GM21723 (cell line): ENCODE measurements around the gene HNRNPD.
A peak's percentile ranks its signal among the peaks of the same experiment; 100 is the strongest.
"Not testable (repeated sequence)": the region's sequence is repeated elsewhere in the genome, so short reads cannot be mapped to it uniquely, and the experiment has no call there.

Experiments used
- ATAC-seq: cut with Tn5 transposase; IDR thresholded peaks from one replicate; pipeline ENCODE4 v1.9.1; 2021; ENCODE audit warnings: mild to moderate bottlenecking, moderate library complexity; ENCODE audit not compliant: unreplicated experiment

Gene HNRNPD, protein sequence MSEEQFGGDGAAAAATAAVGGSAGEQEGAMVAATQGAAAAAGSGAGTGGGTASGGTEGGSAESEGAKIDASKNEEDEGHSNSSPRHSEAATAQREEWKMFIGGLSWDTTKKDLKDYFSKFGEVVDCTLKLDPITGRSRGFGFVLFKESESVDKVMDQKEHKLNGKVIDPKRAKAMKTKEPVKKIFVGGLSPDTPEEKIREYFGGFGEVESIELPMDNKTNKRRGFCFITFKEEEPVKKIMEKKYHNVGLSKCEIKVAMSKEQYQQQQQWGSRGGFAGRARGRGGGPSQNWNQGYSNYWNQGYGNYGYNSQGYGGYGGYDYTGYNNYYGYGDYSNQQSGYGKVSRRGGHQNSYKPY

DNA sequence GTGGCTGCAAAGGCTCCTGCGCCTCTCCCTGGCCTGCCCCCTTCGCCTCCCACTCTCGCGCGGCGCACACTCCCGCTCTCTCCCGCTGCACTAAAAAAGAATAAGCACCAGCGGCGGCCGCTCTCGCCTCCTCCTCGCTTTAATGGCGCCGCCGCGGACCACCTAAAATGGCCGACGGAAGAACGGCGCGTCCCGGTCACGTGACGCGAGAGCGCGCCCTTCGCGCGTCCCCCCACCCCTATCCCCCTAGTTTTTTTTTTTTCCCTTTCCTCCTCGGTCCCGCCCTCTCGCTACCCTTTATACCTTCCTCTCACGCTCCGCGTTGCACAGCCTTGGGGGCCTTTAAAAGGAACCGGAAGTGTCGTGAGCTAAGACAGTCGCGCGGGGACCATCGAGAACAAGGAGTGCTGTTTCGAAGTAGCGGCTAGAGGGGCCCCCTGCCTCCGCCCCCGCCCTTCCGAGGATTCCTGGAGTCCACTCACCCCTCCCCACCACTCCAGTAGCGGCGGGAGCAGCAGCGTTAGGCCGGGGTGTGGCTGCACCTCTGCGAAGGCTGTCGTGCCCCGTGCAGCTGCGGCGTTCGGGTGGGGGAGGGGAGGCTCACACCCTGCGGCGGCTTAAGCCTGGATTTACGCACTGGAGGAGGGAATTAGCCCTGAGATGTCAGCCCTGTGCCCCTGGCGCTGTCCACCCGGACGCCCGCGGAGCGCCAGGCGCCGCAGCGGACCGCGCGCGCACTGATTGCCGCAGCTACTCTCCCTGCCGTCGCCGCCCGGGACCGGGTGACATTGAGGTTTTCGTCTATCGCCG is at the start of gene HNRNPD:
Gene HNRNPD (minus strand): TSS at position 176 of the 810 bp plus-strand sequence. CDS start 313 bp downstream, outside the sequence.
- ATAC-seq, result peak; percentile 93

DNA sequence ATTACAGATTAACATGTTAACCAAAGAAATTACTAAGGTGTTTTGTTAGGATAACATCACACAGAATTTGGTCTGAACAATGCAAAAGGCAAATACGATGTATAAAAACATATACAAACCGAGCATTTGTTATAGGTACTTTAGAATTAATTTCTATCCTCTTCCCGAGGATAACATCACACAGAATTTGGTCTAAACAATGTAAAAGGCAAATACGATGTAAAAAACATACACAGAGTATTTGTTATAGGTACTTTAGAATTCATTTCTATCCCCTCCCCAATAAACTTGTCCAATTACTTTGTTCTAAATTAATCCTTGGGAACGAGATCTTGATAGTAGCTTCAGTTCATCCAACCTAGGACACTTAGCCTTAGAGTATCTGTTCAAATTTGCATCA is 48.8 kb upstream of the HNRNPD start:
- no peak for ATAC-seq

DNA sequence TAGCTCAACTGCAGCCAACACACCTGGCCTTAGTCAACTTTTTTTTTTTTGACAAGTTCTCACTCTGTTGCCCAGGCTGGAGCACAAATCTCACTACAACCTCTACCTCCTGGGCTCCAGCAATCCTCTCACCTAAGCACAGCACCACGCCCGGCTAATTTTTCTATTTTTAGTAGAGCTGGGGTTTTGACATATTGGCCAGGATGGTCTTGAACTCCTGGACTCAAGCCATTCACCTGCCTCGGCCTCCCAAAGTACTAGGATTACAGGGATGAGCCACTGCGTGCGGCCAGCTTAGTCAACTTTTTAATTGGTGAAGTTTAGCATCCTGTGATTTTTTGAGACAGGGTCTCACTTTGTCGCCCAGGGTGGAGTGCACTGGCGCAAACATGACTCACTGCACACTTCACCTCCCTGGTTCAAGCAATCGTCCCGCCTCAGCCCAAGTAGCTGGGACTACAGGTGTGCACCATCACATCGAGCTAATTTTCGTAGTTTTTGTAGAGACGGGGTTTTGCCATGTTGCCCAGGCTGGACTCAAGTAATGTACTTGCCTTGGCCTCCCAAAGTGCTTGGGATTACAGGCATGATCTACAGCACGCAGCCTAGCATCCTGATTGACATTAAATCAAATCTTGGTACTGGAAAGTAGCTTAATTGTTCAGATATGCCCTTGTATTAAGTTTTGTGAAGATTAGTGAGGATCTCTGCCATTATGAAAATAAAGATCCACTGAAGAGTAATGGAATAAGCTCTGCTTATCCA is 48.2 kb upstream of the HNRNPD start:
- no peak for ATAC-seq

DNA sequence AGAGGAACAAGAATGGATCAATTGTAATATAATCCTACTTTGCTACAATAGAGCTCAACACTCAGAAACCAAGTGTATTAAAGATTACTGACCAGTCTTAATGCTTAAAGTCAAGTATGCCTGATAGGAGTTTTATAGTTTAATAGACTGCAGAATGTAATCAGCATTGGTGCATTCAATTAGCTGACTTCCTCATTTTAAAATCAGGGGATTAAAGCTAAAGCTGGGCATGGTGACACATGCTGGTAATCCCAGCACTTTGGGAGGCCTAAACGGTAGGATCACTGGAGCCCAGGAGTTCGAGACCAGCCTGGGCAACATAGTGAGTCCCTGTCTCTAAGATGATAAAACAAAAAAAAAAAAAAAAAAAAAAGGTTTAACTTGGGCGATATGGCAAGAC is 45.7 kb upstream of the HNRNPD start:
- ATAC-seq, result no peak

DNA sequence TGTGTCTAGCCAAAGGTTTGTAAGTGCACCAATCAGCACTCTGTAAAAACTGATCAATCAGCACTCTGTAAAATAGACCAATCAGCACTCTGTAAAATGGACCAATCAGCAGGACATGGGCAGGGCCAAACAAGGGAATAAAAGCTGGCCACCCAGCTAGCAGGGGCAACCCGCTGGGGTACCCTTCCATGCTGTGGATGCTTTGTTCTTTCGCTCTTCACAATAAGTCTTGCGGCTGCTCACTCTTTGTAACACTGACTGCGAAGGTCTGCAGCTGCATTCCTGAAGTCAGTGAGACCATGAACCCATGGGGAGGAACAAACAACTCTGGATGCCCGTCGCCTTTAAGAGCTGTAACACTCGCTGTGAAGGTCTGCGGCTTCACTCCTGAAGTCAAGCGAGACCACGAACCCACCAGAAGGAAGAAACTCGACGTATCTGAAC is 42.2 kb upstream of the HNRNPD start:
- ATAC-seq, result no peak

DNA sequence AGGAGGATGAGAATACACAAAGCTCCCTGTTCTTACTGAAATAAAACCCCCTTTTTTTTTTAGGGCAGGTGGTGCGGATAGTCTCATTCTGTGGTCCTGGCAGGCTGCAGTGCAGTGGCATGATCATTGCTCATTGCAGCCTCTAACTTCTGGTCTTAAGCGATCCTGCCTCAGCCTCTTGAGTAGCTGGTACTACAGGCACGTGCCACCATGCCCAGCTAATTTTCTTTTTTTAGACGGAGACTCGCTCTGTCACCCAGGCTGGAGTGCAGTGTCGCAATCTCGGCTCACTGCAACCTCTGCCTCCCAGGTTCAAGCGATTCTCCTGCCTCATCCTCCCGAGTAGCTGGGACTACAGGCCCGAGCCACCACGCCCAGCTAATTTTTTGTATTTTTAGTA is 41.3 kb upstream of the HNRNPD start:
- ATAC-seq, result not testable (repeated sequence)

DNA sequence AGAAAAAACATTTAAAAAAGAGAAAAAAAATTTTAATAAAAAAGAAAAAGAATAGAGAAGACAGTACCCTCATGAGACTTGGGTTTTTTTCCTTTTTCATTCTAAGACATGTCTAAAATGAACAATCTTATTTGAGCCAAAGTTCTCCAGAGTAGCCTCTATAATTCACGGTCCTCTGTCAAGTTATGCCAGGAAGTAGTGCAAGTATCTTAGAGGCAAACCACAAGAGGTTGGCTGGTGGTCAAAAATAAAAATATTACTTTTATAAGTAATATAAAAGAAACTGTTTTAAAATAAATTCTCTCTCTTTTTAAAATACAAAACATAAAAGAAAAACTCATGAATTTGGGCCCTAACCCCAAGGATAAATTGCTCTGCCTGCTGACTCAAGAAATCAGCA is 29.9 kb upstream of the HNRNPD start:
- ATAC-seq, result no peak

DNA sequence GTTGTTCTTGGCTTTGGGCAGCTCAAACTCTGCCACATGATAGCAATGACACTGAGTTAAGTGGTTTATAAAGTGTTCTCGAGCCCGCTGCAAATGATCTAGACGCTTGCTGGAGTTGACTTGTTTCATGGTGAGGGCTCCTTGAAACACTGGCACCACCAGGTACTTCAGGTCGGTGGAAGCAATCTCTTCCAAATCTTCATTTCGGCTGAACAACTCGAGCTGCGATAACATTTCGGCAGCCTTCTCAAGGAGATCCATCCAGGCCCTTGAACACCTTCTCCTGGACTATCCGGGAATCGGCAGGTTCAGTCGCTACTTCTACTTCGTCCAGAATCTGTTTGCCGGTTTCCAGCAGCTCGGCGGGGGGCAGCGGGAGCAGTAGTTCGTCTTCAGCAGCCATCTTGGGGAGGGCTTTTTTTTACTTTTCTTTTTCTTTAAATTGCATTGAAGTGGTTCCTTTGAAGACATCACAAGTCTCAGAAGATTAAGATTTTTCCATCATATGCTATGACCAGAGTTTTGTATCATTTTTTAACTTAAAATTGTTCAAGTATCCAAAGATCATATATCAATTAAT is 28.5 kb upstream of the HNRNPD start:
- no peak for ATAC-seq

DNA sequence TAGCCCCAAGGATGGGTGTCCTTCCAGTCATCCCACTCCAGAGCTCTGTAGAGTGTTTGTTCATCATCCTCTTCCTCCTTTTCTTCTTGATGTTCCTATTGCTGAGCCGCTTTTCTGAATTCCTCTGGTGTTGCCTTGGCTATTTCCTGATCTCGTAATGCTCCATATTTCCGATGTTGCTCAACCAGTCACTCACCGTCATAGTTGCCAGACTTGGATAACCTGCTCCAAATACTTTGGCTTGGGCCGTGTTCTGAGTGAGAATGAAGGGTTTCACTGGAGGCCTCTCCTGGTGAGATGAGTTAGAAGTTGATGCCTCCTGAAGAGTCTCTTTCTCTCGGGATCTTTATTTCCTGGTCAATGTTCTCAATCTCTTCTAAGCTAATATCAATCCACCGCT is 27.8 kb upstream of the HNRNPD start:
- ATAC-seq, result no peak

DNA sequence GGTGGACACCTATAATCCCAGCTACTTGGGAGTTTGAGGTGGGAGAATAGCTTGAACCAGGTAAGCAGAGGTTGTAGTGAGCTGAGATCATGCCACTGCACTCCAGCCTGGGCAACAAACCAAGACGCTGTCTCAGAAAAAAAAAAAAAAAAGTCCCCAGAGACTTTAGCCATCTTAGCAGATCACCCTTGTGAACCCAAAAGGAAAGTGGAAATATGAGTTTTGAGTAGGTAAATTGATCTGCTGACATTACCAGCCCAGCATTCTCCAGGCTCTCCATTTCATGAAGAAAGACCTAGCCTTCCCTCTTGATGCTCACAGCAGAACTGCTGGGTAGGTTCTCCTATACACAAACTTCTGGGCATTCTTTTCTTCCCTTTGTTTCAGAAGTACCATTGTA is 24.5 kb upstream of the HNRNPD start:
- no peak for ATAC-seq

DNA sequence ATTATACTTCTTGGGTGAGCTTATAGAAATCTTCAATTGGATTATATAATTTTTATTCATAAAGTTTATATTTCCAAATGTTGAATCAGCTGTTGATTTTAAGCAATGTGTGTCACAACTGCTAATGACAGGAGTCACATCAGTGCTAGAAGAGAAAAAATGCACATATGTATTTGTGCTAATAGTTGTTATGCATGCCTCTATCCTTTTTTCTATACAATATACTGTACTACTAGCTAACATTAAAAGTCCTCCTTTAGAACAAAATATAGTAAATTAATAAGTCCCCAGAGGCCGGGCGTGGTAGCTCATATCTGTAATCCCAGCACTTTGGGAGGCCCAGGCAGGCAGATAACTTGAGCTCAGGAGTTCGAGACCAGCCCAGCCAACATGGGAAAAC is 23.7 kb upstream of the HNRNPD start:
- ATAC-seq, result no peak

DNA sequence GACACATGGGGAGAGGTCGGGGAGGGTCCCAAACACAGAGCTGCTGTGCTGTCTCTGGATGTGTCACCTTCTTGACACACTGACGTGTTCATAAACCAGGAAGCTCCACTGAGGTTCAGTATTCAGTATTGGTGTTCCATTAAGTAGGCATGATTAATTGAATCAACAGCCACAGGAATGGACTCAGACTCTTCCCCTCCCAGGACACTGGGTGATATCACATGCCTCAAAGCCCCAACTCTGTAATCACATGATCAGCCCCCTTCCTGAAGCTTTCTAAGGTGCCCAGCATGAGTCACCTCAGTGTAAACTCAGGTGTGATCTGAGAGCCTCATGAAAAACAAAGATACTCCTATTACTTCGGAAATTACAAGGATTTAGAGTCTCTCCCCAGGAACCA is 21.1 kb upstream of the HNRNPD start:
- ATAC-seq, result no peak

DNA sequence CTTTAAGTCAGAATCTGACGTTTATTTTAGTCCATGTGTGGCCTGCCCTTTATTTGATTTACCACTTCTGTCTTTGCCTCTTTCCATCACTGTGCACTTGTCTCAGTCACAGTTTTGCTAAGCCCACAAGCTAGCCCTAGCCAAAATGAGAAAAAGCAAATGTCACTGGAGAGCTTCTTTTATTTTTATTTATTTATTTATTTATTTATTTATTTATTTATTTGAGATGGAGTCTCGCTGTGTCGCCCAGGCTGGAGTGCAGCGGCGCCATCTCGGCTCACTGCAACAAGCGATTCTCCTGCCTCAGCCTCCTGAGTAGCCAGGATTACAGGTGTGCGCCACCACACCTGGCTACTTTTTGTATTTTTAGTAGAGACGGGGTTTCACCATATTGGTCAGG is 16.3 kb upstream of the HNRNPD start:
- ATAC-seq, result not testable (repeated sequence)

DNA sequence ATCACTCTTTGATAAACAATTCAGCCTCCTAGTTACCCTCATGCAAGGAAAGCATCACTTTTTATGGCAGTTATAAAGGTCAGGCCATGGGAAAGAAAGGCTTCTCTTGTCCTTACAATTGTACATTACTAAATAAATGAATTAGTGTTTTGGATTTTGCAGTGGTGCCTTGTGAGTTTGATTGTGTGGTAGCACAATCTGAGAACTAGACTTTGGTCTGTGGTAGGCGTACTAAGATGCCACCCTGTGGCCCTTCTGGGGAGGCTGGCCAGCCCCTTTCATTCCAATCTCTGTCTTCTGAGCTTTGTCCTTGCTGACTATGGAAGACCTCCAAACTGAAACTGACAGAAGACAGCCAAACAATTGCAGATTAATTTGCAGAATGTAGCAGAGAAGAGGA is 14.6 kb upstream of the HNRNPD start:
- no peak for ATAC-seq

DNA sequence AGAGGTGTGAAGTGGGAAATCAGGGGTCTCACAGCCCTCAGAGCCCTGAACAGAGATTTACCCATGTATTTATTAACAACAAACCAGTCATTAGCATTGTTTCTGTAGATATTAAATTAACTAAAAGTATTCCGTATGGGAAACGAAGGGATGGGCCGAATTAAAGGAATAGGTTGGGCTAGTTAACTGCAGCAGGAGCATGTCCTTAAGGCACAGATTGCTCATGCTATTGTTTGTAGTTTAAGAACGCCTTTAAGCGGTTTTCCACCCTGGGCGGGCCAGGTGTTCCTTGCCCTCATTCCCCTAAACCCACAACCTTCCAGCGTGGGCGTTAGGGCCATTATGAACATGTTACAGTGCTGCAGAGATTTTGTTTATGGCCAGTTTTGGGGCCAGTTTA is 12.5 kb upstream of the HNRNPD start:
- not testable (repeated sequence) for ATAC-seq

DNA sequence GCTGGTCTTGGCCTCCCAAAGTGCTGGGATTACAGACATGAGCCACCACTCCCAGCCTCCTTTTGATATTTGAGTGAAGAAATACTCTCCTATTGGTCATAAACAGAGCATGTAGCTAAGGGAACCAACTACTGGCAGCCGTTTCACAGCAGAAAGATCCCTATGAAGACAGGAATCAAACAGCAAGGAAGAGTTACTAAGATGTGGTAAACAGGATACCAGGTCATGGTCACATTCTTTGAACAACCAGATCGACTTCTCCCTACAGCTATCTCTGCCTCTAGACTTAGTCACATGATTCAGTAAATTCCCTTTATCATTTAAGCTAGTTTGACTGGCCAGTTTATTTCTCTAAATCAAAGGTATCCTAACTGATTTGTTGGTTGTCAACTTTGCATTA is 9.0 kb upstream of the HNRNPD start:
- ATAC-seq, result no peak

DNA sequence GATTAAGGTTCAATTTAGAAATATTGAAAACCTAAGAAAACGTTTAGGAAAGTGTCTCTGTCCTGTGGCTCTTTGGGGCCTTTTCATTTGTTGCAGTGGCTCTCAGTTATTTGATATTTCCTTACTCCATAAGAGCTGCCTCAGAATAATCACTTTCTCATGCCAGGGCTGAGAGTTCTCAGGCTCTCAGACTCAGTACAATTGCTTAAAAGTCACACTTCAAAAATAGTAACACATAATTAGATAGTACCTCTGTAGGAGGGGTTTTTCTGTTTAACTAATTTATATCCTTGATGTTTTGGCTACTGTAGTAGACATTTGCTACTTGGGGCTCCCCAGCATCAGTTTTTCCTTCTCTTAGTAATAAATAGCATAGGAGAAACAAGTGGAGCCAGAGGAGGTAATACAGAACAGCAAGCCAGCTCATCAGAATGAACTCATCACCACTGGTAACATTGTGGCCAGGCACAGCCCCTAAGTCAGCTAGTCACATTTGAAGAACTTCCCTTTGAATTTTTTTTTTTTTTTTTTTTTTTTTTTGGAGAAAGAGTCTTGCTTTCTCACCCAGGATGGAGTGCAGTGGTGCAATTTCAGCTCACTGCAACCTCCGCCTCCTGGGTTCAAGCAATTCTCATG is 8.0 kb upstream of the HNRNPD start:
- ATAC-seq, result no peak

DNA sequence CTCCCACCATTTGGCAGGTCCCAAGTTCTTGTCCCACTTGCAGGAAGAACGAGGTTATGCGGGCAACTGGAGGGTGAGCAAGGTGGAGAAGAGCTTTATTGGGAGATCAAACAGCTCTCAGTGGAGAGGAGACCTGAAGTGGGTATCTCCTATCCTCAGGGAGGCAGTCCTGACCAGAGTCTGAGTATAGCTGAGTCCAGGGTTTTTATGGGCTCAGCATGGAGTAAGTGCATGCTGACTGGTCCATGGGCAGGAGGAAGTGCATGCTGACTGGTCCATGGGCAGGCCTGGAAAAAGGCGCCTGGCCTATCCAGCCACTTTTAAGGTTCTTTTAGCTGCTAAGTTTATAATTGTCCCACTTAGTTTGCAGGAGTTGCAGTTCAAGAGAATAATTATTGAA is 7.4 kb upstream of the HNRNPD start:
- no peak for ATAC-seq

DNA sequence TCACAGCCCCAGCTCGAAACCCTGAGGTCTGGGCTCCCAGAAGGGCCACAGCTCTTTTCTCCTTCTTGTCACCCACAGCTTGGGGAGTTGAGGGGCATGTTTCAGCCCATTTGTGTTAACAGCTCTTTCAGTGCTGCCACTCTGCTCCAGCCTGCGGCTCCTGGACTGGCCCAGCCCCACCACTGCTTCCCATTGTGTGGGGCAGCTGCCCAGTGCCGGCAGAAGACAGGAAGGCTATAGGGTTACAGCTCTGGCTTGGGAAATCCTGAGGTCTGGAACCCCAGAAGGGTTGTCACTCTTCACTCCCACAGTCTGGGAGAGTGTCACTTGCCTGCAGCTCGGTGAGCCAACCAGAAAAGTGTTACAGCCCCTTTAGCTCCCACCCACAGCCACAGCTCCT is 7.0 kb upstream of the HNRNPD start:
- ATAC-seq, result no peak

DNA sequence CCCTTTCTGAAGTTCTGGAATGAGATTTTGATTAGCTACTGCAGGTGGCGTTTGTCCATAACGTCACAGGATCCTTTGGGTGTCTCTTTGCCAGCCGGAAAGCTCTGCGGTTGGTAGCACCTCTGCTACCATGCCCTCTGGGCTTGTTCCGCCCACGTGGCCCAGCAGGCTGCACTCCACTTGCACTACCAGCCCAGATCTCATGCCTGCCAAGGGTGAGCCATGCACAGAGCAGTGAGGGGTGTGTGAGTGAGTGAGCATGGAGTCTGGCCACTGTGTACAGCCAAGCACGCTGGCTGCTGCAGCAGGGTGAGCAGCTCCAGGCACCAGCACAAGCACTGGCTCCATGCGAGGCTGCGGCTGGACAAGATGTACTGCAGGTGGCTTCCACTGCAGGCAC is 6.6 kb upstream of the HNRNPD start:
- no peak for ATAC-seq

DNA sequence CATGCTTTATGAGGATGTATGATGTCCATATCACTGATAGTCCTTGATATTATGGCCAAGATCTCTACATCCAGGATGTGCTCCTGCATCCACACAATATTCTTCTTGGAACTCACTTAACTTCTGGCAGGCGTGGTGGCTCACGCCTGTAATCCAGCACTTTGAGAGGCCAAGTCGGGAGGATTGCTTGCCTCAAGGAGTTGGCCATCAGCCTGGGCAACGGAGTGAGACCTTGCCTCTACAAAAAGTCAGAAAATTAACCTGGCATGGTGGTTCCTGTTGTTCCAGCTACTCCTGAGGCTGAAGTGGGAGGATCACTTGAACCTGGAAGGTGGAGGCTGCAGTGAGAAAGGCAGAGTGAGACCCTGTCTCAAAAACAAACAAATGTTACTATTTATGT is 2.3 kb upstream of the HNRNPD start:
- no peak for ATAC-seq
